GM18907 (cell line): ENCODE results near the gene DENND2D.

Experiments used
- ATAC-seq: cut with Tn5 transposase; IDR thresholded peaks from one replicate; pipeline ENCODE4 v1.9.1; 2021; ENCODE audit warnings: mild to moderate bottlenecking, moderate library complexity; ENCODE audit not compliant: unreplicated experiment

DENND2D gene

DNA sequence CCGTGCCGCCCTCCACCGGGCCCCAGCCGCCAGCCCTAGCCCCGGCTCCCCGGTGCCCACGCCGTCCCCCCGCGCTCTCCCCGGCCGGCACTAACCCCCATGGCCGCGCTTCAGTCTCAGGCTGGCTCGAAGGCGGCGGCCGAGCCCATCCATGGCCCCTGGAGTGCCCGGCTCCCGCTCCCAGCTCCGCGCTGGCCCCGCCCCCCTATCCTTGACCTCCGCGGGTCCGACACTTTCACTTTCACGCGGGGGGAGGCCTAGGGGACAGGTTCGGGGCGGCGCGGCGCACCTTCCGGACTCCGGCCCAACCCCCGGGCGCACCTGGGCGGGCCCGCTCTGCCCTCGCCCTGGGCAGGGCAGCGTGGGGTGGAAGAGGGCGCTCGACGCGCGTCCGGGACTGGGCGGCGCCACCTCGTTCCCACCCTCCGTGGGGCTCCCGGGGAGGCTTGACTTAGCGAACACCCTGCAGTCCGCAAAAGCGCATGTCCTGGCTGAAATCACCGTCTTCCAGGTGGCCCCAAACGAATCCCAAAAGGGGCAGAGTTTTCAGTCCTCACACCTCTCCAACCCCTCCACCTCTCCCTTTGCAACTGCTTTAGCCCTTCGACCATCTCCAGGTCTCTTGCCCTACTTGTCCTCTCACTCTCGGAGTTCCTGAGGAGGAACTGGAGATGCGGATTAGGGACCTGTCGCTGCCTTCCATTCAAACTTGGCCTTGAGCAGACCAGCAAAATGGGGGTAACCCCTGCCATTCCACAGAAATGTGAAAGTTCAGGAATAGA, 3.9 kb upstream of the DENND2D start:
- ATAC-seq, result peak; percentile 71

DNA sequence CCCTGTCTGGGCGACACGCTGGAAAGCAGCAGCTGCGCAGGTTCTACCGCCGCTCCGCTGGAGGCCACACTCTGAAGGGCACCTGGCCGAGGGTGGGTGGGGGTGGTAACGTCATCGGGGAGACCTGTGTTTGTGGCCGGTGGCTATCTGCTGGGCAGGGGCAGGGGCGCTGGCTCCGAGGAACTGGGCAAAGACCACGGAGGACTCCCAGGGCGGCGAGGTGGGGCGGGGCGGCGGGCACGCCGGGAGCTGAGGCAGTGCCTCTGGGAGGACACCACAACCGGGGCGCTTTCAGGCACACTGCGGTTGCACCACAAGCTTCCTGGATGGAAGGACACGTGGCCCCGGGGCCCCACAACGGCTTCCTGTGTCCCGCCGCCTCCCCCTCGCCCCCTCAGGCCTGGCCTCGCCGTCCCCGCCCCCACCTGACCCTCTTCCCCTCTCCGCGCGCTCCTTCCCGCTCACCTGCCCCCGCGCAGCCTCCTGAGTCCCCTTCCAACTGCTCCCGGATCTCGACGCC, 3.3 kb upstream of the DENND2D start:
- peak; percentile 53 for ATAC-seq

DNA sequence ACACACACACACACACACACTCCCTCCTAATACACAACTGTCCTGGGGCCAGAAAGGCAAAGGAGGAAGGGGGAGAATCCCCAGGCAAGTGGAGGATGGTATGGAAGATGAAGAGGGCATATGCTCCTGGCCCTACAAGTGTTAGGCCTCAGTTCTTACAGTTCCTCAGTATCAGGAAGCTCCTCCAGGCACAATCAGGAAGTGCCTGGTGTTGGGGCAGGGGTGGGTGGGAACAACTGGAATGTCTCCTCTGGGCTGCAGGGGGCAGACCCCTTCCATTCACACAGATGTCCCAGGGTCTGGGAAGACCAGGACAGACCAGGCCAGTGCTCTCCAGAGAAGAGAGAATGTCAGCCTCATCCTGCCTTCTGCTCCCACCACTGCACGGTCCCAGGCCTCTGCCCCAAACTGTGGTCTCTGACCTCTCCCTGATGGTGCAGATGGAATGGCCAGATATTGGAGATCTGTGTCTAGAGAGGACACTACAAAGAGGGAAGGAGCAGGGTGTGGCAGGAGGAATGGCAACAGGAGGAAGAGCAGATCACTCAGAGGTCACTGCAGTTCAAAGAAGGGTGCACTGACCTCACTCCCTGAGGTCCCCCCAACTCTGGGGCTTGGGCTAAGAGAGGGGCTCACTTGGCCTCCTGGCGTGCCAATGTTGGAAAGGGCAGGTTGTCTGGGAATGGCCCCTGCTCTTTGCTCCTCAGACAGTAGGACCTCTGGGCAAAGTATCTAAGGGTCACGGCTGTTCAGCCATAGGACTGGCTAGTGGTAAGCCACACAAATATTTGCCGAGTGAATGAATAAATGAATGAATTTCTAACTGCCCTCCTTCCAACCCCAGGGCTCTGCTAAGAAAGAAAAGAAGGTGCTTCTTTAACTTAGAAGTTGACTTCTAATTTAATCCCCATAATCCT, 2.5 kb upstream of the DENND2D start:
- ATAC-seq, result peak; percentile 3

DNA sequence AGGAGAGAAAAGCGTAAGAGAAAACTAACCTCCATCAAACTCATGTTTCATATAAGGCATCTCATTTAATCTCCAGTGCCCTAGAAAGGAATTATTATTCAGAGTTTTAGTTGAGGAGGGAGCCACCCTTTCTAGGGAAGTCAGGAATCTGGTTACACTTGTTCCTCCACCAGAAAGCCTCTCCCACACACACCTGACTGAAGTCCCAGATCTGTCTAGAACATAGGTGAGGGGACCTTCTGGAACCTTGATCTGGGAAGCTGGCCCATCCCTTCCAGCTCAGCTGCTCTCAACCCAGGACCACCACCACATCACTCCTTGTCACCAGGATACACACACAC, 1.9 kb upstream of the DENND2D start:
- ATAC-seq, result no peak

DNA sequence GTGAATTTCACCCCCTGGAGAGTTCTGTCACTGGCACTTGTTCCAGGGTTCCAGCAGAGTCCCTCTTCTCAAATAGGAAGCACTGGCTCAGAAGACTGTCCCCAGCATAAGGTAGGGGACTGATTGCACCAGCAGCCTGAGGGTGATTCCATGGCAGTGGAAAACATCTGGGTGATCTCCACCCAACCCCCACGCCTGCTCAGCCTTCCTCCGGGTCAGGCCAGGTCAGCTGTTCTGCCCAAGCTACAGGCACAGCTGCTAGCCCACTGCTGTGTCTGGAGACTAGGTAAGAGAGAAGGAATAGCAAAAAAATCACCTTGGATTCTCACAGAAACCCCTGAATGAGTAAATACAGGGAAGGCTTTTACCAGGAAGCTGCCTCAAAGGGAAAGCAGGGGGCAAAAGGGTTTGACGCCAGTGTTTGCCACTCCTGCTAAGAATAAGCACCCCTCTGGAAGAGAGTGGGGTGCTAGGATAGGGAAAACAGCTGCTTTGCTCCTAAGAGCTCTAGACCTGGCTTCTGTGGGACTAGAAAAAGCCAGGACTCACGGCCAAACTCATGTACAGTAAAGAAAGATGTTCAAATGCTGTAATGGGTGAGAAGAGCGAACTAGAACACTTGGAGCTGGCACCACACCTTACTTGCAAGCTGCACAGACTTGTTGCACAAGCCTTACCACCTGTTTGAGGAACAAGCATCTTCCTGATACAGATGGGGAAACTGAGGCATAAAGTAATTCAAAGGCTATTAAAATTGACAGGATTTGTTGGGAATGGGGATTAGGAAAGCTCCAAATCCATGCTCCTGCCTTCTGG, 1.0 kb upstream of the DENND2D start:
- no peak for ATAC-seq

DNA sequence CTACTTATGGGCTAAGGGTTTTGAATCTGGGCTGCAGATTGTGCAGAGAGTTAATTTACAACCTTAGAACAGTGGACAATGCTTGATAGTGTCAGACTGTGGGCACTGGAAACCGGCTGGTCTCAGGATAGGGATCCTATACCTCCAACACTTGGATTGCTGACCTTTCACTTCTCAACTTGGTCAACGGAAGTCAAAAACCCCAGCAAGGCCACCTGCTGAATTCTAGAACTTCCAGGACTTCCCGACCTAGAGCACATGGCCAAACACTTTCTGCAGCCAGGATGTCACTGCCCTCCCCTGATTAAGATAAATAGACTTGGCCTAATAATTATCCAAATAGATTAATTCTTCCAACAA, 336 bp upstream of the DENND2D start:
- no peak for ATAC-seq

DNA sequence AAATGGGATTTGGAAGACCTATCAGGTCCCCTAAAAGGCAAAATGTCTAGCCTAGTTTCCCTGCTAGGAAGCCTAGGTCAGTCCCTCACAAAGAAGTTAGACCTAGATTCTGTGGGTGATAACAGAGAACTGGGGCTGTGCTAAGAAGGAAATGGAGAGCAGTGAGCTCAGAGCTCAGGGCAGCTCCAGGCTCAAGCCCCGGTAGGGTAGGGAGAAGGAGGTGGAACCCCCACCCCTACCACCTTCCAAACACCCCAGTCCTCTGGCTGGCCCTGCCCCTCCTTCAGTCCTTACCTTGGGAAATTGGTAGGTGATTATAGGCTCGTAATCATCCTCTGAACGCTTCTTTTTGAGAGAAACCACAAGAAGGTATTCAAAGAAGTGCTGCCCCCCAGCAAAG, 1.1 kb downstream of the DENND2D start:
- ATAC-seq, result no peak

DNA sequence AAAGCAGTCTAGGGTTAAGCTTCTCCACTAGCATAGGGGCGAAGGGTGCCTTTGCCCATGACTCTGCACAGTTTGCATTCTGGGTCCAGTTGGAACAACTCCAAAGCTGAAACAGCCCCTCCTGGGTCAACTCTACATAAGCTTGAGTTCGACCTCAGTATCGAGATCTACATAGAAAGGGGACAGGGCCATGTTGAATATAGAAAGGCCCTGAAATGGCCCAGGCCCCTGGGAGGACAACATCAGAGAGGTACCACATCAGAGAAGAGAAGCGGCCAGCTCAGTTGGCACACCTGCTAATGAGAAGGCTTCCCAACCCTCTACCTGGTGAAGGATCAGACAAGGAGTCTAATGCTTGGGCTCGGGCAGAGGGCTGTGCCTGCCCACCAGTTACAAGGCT, 1.6 kb downstream of the DENND2D start:
- no peak for ATAC-seq

DNA sequence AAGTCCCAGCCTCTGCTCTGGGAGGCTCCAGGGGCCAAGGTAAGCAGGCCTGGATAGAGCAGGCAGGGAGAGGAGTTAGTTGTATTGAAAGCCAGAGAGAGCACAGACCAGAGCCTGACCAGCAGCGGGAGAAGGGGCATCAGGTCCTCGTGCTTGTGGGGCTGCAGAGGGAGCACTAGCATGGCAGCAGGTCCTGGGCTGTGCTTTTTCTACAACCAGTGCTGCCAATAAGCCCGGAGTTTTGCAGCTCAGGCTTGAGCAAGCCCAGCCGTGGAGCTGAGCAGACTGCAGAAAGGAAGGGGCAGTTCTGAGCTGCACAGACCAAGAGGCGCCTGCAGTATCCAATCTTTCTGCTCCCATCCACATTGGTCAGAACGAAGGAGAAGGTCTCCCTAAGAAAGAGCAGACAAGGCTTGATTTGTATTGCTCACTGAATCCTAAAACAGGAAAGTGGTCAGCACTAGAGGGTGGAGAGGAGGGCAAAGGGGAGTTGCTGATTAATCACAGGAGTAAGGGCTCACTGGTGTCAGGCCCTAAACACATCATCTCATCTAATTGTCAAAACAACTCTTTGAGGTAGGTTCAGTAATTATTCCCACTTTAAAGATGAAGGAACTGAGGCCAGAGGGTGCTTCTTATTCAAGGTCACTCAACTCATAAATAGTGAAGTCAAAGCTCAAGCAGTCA, 2.7 kb downstream of the DENND2D start:
- no peak for ATAC-seq

DNA sequence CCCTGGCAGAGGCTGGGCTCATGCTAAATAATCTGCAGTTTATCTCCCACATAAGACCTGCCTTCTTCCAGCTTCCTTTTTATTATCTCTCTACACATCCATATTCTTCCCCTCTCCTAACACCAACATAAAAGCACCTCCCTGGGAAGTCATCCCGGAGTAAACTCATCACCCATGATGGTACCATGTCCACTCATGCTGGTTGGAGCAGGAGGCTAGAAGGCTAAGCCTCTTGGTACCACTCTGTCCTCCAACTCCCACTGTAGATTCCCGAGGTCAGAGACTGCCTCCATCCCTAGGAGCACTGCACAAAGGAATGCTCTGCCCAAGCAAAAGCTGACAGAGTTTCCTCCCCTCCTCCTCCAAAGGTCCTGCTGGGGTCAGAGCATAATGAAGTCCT, 4.2 kb downstream of the DENND2D start:
- ATAC-seq, result no peak

DNA sequence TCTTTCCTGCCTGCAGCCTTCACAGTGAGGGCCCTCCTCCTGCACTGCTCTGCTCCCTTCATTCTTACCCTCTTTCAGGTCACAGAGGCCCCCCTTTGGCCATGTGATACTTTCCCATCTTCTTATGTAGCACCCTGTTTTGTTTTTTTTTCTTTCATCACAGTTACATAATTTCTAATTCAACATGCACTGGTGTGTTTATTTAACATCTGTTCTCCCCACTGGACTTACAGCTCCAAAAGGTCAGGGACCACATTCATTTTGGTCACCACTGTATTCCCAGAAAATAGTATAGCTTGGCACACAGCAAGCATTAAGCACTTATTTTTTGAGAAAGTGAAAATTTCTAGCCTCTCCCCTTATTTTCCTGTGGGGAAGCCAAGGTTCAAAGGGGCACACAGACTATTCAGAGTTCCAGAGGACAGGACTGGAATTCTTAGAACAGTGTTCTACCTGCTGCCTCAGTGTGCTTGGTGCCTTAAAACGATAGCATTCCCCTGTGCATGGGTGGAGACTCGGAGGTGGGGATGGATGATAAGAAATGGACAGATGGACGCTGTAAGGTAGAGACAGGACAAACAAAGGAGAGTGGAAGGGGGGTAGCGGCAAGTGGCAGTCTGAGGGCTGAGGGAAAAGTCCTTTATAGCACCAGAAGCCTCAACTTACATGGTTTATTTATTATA, 5.3 kb downstream of the DENND2D start:
- ATAC-seq, result no peak

DNA sequence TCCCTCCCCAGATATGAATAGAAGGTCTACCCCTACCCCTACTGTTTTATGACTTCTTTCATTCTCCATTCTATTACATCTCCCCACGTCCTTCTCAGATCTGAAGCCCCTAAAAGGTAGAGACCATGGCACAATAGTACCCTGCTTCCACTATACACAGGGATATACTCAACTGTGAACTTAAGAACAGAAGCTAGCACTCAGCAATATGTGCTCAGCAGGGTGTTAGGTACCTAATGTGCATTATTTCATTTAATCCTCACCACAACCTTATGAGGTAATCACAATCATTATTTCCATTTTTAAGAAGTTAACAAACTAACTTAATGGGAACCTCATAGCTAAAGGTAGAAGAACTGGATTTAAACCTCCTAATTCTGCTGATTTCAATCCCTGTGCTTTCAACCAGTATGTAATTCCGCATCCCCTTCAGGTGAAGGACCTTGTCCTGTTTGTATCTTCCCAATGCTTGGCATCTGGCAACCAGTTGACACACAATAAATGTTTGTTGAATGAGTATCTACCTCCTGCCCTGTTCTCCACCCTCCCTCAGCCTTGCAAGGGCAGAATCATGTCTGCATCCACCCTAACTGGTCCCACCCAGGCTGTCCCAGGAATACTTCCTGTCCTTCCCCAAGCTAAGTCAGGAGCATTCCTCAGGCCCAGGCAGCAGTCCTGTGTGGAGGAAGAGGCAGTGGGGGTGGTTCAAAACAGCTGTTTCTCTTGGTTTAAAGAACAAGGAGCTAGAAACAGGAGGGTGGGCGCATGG, 6.5 kb downstream of the DENND2D start:
- no peak for ATAC-seq

DNA sequence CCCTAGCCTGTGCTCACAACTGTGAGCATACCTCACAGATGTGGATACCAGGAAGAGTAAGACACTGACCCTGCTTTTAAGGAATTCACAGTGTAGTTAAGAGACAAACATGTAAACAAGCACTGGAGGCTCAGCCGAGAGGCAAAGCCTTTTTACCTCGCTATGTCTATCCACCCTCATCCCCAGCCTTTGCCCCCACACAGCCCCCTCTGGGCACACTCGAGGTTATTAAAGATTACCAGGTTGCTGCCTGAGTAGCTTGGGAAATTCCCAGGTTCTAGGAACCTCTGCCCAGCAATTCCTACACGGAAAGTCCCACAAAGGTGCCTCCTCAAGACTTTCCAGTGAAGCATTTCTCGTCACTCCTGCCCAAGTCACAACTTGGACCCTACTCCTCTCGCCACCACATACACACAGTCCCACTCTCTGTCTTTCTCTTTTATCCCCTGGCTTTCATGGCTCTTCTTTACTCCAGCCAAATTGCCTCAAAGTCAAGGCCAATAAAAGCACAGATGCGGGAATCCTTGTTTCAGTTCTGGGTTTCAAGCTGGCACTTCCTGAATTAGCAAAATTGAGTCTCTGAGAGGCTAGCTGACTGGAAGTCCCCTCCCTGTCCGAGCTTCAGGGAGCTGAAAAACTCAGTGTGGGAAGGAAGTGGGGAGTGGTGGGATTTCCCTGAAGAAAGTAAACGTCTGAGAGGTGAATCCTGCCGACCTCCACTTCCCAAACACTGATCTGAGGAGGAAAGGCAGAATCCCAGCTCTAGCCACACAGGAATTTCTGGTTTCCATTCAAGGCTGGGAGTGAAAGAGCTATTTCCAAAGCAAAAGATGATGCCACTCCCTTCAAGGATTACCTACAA, 7.6 kb downstream of the DENND2D start:
- peak; percentile 45 for ATAC-seq

DNA sequence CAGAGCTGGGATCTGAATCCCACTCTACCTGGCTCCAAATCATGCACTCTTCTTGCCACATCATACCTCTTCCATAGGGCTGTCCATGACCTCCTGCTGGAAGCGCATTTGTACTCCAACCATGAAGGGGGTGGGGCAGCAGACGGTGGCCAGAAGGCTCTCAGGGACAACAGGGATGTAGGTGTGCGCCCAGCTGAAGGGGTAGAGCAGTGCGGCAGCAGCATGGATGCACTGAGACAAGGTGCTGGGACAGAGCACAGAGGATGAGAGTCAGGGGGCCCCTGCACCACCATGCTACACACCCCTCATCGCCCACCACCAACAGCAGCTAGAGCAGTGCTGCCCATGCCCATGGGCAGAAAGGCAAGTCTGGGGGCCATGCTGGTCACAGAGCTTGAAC, 8.4 kb downstream of the DENND2D start:
- no peak for ATAC-seq

DNA sequence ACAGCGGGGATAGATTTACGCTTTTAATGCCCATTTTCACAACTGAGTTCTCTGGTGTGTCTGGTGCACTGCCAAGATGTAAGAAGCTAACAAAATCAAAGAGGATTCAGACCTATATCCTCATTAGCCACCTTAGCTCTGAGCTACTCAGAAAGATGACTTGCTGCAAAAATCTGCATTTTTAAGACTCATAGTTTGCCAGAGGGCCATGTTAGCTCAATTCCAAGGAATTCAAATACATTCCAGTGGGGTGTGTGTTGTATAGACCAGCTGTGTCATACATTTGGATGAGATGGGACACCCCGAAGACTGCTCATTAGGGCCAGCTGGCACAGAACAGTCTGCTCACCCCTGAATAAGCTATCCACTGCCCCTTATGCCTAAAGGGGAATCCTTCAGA, 8.9 kb downstream of the DENND2D start:
- no peak for ATAC-seq

DNA sequence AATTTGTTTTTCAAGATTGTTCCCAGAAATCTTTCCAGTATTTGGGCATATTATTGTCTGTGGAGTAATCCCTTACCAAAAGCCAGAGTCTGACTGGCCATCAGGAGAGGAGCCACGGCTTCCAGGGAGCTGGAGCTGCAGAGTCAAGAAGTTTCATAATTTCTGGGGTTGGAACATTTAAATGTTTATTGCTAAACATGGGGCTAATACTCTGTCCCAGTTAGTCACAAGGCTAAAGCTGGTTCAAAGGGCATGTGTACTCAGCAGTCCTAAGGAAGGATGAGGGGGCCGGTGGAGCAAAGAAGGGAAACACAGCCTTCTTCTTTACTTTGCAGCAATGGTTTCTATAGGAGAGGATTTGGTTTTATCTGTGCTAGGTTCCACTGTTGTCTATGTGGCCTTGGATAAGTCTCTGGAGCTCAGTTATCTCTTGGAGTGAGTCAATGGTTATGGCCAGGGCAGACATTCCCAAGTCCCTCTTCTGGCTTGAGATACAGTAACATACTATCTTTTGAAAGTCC, 9.5 kb downstream of the DENND2D start:
- no peak for ATAC-seq

DNA sequence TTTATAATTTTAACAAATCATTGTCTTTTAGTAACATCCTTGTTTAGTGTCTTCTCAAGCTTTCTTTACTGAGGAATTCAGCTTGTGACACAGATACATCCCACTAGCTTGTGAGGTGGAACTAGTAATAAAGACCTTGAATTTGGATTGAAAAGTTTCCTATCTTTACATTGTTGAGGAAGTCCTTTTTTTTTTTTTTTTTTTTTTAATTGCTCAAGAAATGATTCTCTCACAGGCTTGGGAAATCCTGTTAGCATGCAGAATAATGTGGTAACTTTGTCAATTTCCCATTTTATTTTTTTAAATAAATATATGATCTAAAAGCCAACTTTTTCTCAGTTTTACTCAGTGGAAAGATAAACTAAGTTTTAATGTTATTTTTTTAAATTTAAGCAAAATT, 15.8 kb downstream of the DENND2D start:
- ATAC-seq, result no peak
